Prostate gland (tissue), 2 donors: ENCODE data around the gene NBPF20.
"Not testable (repeated sequence)": the region's sequence is repeated elsewhere in the genome, so short reads cannot be mapped to it uniquely, and the experiment has no call there.

ENCODE experiments used
- CTCF ChIP-seq, 4 experiments: fragments of 200-600 bp in 2 of 4; fragments of 450-650 bp in 2 of 4; sonication (generic) in 2 of 4; IDR thresholded peaks; 1 replicate in 3 of 4; 2 replicates in 1 of 4; pipeline ENCODE4 v1.5.1; 2016 to 2019; ENCODE audit warnings: antibody characterized with exemption in 4 of 4, mild to moderate bottlenecking in 2 of 4, moderate library complexity in 2 of 4
- POLR2A ChIP-seq: fragments of 450-650 bp; IDR thresholded peaks from one replicate; pipeline ENCODE4 v1.6.1; 2016; ENCODE audit warnings: antibody characterized with exemption, mild to moderate bottlenecking
- POLR2AphosphoS5 ChIP-seq: sonication (generic); formaldehyde crosslinking; IDR thresholded peaks from one replicate; pipeline ENCODE4 v1.6.1; 2017; ENCODE audit warnings: antibody characterized with exemption

- TF ChIP-seq CTCF (IDR thresholded peaks at IDR 0.05); POLR2A; POLR2AphosphoS5: not testable (repeated sequence)
Measured at GRCh38 chr1:145474837-145475368, 49.5 kb upstream of the NBPF20 start.
